MCF 10A (cell line): ENCODE measurements around the gene CCL8. TPM values are rescaled to one million over a fixed set of nuclear protein-coding genes. Genes with fewer than 3 reads are reported as not detected.

Experiments used
- BruUV-seq: library from RNA; stranded (reverse); fragments of 400-500 nt; replicated peaks from 2 replicates; lab custom pipeline; 2021; lab: Mats Ljungman, UMichigan
- CTCF ChIA-PET: fragments of 300-600 bp; sonication (Branson Sonifier 250); formaldehyde crosslinking; extraction: SDS; loops from one replicate; lab custom pipeline; 2021; ENCODE audit warnings: antibody characterized with exemption, inconsistent platforms; lab: Yijun Ruan, JAX
- POLR2A ChIA-PET: fragments of 300-600, 350-650 bp; sonication (Branson Sonifier 250); formaldehyde crosslinking; extraction: SDS; loops from one replicate; lab custom pipeline; 2020; ENCODE audit warnings: antibody characterized with exemption, inconsistent platforms; lab: Yijun Ruan, JAX
- DNase-seq: peaks from one replicate; pipeline ENCODE4 v3.0.0-alpha.2; 2018; ENCODE audit not compliant: unreplicated experiment
- H3K27ac Mint-ChIP-seq: one replicate; pipeline ENCODE4 v1.8.0; 2022; ENCODE audit warnings: mild to moderate bottlenecking, low read depth, mixed read lengths; ENCODE audit not compliant: unreplicated experiment
- H3K27me3 Mint-ChIP-seq: one replicate; pipeline ENCODE4 v1.8.0; 2022; ENCODE audit warnings: mixed read lengths; ENCODE audit not compliant: insufficient read depth, unreplicated experiment
- H3K36me3 Mint-ChIP-seq: one replicate; pipeline ENCODE4 v1.8.0; 2022; ENCODE audit warnings: mild to moderate bottlenecking, moderate library complexity, mixed read lengths; ENCODE audit not compliant: insufficient read depth, unreplicated experiment
- H3K4me1 Mint-ChIP-seq: one replicate; pipeline ENCODE4 v1.8.0; 2022; ENCODE audit warnings: mixed read lengths; ENCODE audit not compliant: insufficient read depth, unreplicated experiment
- H3K4me3 Mint-ChIP-seq: one replicate; pipeline ENCODE4 v1.8.0; 2022; ENCODE audit warnings: mild to moderate bottlenecking, moderate library complexity, mixed read lengths; ENCODE audit not compliant: unreplicated experiment
- H3K9me3 Mint-ChIP-seq: one replicate; pipeline ENCODE4 v1.8.0; 2022; ENCODE audit warnings: mixed read lengths; ENCODE audit not compliant: unreplicated experiment
- intact Hi-C: fragments of 100-400 bp; cut with micrococcal nuclease; formaldehyde crosslinking; loops from 2 replicates; pipeline ENCODE4 v1.14.1; 2022
- total RNA-seq: library from RNA; stranded (reverse); gene quantifications from 2 replicates; pipeline ENCODE4 v1.2.3, GENCODE V29; 2022
- TF ChIP-seq, protein P1 (sequence below): fragments of 200-600 bp; IDR thresholded peaks from one replicate; pipeline ENCODE4 v1.8.0; 2022; ENCODE audit warnings: antibody characterized with exemption, mild to moderate bottlenecking; ENCODE audit not compliant: unreplicated experiment

The CCL8 gene
- total RNA-seq, 1 experiment from 2014 or later: not detected

DNA sequence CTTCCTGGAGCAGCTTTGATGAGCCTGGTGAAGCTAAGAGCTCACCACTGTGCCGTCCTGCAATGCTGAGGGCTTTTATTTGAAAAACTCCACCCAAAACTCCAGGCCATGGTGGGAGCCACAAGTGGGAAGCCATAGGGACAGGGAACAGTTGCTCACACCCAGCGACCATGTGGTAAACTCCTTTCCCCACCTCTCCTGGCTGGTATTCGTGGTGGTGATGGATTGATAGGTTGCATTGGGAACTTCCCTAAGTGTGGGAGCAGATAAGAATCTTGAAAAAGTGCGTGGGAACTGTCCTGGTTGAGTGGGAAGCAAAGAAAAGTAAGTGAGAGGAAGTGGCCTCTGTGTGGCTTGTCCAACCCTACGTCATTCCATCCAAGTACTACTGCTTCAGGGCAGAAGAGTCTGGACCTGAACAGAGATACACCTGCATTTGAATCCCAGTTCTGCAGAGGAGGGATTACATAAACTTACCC is 44.0 kb downstream of the CCL8 start, which contains the start of gene CCL1:
Gene CCL1 (minus strand): TSS at position 51 of the 479 bp plus-strand sequence. CDS start 72 bp downstream, outside the sequence.
- Mint-ChIP-seq H3K27ac (no peak within 1 kb of the TSS), H3K4me1 (no peaks in the 10 kb centered on the region), H3K9me3 (no peaks in the 10 kb centered on the region), H3K36me3 (peaks cover 5% of the 10 kb centered on the region), H3K27me3 (peaks cover 19% of the 10 kb centered on the region), H3K4me3 (no peak within 1 kb of the TSS)
- DNase-seq: no peak
- TF ChIP-seq, protein P1, sequence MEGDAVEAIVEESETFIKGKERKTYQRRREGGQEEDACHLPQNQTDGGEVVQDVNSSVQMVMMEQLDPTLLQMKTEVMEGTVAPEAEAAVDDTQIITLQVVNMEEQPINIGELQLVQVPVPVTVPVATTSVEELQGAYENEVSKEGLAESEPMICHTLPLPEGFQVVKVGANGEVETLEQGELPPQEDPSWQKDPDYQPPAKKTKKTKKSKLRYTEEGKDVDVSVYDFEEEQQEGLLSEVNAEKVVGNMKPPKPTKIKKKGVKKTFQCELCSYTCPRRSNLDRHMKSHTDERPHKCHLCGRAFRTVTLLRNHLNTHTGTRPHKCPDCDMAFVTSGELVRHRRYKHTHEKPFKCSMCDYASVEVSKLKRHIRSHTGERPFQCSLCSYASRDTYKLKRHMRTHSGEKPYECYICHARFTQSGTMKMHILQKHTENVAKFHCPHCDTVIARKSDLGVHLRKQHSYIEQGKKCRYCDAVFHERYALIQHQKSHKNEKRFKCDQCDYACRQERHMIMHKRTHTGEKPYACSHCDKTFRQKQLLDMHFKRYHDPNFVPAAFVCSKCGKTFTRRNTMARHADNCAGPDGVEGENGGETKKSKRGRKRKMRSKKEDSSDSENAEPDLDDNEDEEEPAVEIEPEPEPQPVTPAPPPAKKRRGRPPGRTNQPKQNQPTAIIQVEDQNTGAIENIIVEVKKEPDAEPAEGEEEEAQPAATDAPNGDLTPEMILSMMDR: no peak
- intact Hi-C loops: no loop called here
- BruUV-seq: no TSS peak
- CTCF ChIA-PET: interaction anchor here (3.0 to 6.8 kb wide), 2 partner anchors 162 to 166 kb away, joined by 33 to 184 read pairs; no protein-coding TSS in a partner anchor
- POLR2A ChIA-PET: no interaction called here

DNA sequence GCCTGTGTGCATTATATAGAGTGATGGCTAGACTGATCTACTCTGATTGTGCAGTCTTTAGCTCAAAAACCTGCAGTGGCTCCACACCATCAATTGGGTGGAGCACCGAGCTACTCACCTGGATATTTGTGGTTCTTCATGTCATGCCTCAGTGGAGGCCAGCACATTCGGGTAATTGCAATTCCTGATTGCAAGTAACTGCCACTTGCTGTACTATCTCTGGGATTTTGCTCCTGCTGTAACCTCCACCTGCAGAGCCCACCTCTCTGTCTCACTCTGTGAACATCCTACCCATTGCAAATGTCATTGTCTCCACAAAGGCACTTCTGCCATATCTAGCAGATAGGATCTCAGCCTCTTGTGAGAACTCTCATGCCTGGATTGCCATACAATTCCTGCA is 45.5 kb downstream of the CCL8 start:
- H3K4me3 Mint-ChIP-seq: no peak overlapping the region
- ChIA-PET POLR2A (no interaction called here), CTCF (interaction anchor here (0.7 to 6.8 kb wide), 2 partner anchors 164 to 268 kb away, joined by 3 to 184 read pairs; no protein-coding TSS in a partner anchor)
- BruUV-seq: no TSS peak
- H3K27ac Mint-ChIP-seq: no peak overlapping the region
- DNase-seq: no peak
- no peaks in the 10 kb centered on the region for H3K9me3 Mint-ChIP-seq
- peaks cover 5% of the 10 kb centered on the region for H3K36me3 Mint-ChIP-seq
- H3K4me1 Mint-ChIP-seq: no peaks in the 10 kb centered on the region
- intact Hi-C loops: no loop called here
- H3K27me3 Mint-ChIP-seq: peaks cover 19% of the 10 kb centered on the region
- TF ChIP-seq, protein P1: no peak

DNA sequence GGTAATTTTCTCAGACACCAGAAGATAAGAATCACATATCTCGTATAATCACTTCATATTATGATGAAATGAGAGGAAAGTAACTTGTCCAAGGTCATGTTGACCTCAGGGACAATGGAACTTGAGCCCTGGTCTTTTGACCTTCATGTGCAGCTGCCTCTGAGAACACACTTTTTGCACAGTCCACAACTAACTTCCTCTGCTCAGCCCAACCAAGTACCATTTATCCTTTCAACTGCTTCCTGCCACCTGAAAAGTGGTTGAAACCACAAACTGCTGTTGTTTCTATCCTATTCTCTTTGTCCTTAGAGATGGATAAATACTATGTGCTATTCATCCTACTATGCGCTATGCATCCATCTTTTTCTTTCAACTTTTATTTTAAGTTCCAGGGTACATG is 46.1 kb downstream of the CCL8 start:
- peaks cover 5% of the 10 kb centered on the region for H3K36me3 Mint-ChIP-seq
- no peak for DNase-seq
- no peaks in the 10 kb centered on the region for H3K9me3 Mint-ChIP-seq
- H3K4me3 Mint-ChIP-seq: no peak overlapping the region
- no TSS peak for BruUV-seq
- TF ChIP-seq, protein P1: no peak
- H3K4me1 Mint-ChIP-seq: no peaks in the 10 kb centered on the region
- H3K27ac Mint-ChIP-seq: no peak overlapping the region
- intact Hi-C loops: no loop called here
- POLR2A ChIA-PET: no interaction called here
- CTCF ChIA-PET: interaction anchor here (6.8 kb wide), 1 partner anchor 164 kb away, joined by 184 read pairs; no protein-coding TSS in a partner anchor
- H3K27me3 Mint-ChIP-seq: peaks cover 19% of the 10 kb centered on the region

DNA sequence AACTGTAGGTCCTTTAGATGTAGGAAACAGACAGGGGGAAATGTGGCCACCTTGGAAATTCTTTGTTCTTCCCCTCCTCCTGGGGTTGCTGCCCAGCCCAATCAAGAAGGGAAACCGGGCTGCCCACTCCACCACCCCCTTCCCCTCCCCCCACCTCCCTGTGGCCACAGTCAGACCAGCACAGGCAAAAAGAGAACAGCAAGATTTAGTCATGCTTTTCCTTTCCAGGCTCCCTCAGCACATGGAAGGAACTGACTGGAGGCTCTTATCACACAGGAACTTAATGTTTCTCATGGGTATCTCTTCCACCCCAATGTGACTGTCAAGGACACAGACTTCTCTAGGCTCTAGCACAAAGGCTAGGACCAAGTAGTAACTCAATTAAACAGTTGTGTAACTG is 46.8 kb downstream of the CCL8 start:
- Mint-ChIP-seq H3K27me3 (peaks cover 19% of the 10 kb centered on the region), H3K4me3 (no peak overlapping the region), H3K4me1 (no peaks in the 10 kb centered on the region), H3K27ac (no peak overlapping the region), H3K9me3 (no peaks in the 10 kb centered on the region), H3K36me3 (peaks cover 5% of the 10 kb centered on the region)
- BruUV-seq: no TSS peak
- no peak for DNase-seq
- TF ChIP-seq, protein P1: no peak
- CTCF ChIA-PET: no interaction called here
- POLR2A ChIA-PET: no interaction called here
- intact Hi-C loops: no loop called here
